GM19035 (cell line): ENCODE data around the gene GSG1.
"Not testable (repeated sequence)": the region's sequence is repeated elsewhere in the genome, so short reads cannot be mapped to it uniquely, and the experiment has no call there.

Experiments
- ATAC-seq: cut with Tn5 transposase; IDR thresholded peaks from one replicate; pipeline ENCODE4 v1.9.1; 2021; ENCODE audit not compliant: unreplicated experiment

The GSG1 gene

DNA sequence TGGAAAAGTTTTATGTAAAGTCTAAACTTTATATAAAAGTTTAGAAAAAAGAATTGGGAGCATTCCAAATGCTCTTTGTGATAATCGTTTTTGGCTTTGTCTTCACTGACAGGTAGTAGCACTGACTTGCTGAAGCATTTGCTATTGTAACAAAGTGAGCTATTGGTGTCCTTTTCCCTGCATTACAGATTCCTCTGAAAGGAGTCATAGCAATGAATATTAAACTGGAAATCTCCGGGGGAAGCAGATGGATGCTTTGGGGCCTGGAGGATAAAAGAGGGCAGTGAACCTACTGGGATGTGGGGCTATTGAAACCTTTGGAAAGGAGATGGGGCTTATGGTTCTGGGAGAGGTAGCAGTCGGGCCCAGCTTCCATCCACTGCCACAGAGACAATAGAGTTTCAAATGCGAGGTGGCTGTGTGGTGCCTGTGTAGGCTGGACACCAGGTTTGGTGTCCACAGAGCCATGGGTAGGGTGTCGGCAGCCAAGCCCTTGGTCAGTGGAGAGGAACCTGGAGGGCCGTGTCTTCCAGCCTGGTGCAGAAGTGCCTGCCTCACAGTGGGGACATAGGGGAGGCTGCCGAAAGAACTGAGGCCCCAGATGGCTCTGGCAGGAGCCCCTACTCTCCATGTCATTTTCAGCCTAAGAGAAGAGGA is 10.1 kb downstream of the GSG1 start:
- no peak for ATAC-seq

DNA sequence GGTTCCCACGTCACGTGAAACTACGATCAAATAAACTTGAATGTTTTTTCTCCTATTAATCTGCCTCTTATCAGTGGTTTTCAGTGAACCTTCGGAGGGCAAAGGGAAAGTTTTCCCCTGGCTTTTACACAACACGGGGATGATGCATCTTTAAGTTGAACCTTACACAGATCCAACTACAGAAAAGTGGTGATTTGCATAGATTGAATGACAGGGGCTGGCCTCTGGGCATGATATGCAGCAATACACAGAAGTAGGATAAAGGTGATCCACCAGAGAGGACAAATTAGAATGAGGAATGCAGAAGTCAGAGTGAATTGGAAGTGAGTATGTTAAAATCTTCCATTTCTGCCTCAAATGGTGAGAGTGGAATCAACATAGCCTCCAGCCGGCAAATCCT is 11.6 kb downstream of the GSG1 start:
- no peak for ATAC-seq

DNA sequence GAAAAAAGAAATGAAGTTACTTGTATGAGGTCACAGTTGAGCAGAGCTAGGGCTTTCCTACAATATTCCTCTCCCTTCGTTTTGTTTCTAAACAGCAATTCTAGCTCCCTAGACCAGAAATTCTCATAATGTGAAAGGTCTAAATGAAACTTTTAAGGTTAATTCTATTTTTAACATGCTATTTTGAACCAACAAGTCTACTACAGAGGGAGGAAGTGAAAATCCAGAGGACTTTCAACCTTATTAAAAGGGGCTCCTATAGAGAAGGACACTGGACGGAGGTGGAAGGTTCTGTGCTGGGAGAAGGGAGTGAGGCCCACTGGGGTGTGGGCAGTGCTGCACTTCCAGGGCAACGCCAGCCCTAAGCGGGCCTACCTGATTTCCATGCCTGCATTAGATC is 13.4 kb downstream of the GSG1 start:
- no peak for ATAC-seq

DNA sequence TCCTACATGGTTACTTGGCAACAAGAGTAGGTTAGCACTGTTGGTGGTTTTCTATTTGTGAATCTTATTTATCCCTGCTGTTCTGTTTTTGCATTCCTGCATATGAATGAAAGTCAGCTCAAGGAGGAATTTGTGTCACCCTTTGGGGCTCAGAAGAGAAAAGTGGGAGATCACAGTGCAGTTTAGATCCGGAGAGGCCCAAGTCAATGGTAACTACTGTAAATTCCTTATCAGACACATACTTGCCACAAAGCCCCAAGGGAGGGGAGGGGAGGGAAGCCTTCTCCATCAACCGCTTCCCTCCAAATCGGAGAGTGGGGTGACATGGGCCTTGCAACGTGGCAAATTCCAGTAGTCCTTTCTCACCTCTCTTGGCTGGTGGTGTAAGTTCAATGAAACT is 15.0 kb downstream of the GSG1 start:
- ATAC-seq: no peak

DNA sequence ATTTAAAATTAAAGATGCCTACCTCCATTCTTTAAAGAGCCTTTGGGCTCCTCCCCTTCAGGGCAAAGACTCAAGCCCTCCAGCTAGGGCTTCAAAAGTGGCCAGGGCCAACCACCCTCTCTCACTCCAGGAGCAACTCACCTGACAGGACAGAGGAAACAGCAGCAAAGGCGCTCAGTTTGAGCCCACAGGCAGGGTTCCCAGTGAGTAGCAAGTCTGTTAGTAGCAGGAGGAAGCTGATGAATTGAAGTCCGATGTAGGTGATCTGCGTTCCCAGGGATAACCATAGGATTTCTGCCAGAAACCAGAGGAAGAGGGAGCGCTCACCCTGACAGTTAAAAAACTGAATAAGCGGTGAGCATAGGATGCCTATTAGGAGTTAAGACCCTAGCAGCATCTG is 15.7 kb downstream of the GSG1 start:
- ATAC-seq: no peak

DNA sequence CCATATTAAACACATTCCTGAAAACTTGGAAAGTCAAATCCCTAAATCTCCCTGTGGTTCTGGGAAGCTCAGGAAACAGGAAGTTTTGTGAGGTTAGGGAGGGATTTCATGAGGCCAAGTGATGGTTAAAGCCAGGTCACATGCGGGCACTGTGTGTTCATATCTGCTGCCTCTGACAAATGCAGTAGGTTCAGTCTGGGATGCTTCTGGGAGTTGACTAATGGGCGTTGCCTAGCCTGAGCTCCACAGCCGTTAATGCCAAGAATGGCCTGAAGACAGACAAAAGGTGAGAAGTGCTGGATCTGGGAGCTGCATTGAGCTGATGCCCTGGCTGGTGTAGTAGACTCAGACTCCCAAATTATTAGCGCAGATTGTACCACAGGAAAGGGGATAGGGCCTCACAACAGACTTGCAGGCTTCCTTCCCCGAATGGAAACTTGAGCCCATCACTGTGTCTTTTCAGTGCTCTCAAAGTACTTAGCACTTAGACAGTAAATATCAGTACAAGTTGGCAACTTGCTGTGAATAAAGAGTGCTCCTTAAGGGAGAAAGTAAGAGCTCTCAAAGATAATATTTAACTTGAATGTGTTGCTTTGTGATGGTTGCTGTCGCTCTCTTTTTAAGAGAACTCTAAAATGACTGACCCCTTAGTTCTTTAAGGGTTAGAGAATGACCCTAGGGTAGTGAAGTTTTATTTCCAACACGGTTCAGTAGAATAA is 17.3 kb downstream of the GSG1 start:
- ATAC-seq: no peak

DNA sequence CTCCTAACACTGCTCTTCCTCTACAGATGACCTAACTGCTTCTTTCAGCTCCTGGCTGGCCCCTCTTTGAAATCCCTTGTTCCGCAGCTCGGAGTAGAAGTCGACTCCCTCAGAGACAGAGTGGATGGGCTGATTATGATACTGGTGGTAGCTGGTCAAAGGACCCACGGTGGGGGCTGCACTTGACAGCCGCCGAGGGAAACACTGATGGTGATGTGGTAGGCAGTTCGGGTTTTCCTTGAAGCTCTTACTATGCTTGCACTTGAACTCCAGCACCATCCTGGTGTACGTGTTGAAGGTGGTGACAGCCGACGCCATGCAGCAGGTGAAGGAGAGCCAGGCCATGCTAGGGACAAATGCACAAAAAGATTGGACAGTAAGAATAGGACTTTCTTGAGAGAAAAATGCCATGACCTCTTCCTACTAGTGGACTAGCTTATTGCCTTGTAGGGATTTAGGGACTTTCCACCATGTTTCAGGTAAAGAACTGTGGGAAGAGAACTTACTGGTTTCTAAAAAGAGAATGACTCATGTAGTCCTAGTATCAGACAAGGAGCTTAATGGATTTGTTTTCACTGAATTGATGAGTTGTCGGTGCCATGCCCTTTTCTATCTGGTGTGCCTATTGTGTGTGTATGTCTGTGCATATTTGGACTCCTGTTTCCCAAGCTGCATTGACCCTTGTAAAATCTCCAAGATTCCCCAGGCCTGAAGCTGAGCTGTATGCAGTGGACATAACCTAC is 18.4 kb downstream of the GSG1 start:
- no peak for ATAC-seq

DNA sequence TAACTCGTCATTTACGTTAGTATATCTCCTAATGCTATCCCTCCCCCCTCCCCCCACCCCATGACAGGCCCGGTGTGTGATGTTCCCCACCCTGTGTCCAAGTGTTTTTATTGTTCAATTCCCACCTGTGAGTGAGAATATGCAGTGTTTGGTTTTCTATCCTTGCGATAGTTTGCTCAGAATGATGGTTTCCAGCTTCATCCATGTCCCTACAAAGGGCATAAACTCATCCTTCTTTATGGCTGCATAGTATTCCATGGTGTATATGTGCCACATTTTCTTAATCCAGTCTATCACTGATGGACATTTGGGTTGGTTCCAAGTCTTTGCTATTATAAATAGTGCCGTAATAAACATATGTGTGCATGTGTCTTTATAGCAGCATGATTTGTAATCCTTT is 19.8 kb downstream of the GSG1 start:
- ATAC-seq: not testable (repeated sequence)

DNA sequence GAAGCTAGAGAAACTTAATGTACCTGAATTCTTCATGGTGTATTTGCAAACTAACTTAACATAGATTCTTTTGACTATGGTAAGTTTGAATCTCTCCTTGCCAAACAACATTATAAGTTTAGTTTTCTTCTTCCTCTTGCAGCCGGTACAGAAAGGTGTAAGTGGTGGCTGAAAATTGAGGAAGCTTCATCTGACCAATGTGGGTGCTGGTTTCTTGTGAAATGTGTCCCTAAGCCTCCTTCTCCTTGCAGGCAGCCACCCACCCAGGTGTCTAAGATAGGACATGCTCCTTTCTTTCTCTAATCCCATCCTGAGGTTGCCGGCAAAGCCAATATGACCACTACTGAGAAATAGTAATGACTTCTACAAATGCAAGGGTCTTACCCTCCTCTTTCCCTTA is 20.6 kb downstream of the GSG1 start:
- ATAC-seq: no peak

DNA sequence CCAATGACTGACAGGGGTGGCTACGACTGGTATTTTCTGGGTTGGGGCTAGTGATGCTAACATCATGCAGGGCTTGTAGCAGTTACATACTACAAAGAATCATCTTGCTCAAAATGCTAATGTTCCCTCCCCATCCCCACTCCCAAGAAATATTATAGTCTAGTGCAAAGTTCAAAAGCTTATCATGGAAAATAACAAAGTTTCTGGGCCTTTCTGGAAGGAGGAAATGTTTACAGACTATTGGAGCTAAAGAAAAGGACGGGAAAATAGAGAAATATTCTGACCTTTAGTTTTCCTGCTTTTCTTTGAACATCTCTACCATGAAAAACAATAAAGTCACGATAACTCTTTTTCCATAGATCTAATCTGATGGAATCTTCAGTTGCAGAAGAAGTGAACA is 23.2 kb downstream of the GSG1 start:
- no peak for ATAC-seq

DNA sequence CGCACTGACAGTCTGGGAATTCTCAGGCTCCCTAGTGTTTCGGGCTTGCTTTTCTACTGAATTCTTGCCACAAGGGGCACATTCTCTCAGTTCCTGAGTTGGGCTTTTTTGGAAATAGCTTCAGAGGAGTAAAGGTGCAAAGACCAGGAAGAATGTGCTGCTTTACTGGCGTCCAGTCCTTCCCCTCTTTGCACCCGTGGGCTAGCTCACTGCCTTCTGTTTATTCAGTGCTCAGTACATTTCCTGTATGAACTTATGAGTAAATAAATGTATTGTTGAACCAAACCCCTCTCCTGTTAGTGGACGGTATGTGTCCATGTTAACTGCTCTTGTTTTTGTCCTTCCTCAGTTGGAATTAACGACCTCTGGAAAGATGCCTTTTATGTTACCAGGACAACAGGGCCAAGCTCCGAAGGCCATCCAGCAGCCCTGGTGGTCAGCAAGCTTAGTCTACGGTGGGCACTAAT is 24.0 kb downstream of the GSG1 start:
- ATAC-seq: no peak

DNA sequence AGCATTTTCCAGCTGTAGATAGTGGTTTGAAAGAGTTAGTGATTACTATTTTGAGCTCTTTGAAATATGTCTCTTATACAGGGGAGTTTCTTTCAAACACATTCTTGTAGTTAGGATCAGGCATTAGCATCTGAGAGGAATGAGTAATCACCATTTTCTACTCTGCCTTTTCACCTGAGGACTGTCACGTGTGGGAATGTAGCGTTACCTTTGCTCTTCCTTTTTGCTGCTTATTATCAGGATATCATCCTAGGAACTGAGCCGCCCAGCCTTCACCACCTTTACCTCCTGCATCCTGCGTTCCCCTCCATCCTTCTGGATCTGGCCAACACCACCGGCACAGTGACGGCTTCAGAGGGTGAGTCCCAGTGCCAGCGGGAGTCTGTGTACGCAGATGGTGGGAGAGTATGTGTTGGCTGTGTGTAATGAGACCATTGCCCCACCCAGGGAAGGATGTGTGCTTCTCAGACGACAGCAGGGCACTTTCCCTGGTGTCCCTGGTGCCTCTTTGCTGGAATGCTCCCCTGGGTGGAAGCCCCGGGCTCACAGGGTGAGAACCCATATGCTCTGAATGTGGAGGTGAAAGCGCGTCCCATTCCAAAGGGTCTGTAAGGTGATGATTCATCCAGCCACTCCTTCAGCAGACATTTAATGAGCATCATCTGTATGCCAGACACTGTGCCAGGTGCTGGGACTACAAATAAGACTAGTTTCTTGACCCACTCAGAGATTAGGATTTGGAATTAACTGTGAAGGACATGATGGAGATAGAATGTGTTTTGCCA is 27.5 kb downstream of the GSG1 start:
- no peak for ATAC-seq

DNA sequence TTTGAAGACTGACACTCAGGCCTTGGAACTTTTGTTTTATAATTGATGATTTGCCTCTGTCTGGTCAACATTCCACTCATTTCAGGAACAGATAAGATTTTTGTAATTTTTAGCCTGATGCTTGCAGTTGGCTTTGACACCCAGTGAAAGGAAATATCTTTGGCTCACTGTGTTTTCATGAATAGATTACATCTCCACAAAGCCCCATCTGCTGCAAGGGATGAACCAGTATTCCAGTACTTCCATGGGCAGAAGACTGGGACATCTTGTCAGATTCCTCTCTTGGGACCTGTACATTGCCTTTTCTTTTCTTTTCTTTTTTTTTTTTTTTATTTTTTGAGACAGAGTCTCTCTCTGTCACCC is 28.4 kb downstream of the GSG1 start:
- no peak for ATAC-seq

DNA sequence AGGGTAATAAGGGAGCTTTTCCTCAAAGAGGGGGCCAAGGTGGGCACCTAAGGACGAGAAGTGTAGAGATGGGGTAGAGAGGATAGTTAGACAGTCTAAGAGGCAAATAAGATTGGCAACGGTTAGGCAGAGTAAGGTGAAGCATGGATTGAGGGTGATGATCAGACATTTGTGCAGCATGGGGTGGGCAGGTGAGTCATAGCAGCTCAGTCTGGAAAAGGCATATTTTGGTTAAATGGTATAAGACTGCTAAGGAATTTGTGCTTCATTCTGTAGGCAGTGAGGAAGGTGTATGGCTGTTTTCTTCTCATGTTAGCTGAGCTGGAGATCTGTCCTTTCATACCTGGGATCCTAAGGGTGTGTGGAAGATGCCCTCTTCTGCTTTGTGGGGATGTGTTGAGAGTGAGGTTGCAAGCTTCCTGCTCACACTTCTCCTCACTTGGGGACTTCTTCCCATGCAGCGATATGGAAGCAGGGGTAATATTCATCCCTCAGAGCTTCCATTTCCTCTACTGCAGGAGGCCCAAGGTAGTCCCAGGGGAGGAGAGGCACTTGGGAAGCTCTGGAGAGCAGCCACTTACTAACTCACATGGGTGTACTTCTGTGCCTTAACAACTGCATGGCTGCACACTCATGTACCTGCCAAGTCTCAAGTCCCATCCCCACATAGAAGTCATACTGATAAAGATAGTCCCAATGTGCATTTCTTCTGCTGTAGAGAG is 28.9 kb downstream of the GSG1 start:
- no peak for ATAC-seq

DNA sequence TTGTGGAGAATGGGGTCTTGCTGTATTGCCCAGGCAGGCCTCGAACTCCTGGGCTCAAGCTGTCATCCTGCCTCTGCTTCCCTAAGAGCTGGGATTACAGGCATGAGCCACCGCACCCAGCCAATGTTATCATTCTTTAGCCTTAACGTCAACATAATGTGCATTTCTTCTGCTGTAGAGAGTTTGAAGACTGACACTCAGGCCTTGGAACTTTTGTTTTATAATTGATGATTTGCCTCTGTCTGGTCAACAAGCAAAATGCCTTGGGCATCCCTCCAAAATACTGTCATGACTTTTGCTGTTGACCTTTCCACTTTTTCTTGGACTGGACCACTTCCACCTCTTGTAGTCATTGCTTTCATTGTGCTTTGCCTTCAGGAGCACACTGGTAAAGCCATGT is 30.3 kb downstream of the GSG1 start:
- no peak for ATAC-seq

DNA sequence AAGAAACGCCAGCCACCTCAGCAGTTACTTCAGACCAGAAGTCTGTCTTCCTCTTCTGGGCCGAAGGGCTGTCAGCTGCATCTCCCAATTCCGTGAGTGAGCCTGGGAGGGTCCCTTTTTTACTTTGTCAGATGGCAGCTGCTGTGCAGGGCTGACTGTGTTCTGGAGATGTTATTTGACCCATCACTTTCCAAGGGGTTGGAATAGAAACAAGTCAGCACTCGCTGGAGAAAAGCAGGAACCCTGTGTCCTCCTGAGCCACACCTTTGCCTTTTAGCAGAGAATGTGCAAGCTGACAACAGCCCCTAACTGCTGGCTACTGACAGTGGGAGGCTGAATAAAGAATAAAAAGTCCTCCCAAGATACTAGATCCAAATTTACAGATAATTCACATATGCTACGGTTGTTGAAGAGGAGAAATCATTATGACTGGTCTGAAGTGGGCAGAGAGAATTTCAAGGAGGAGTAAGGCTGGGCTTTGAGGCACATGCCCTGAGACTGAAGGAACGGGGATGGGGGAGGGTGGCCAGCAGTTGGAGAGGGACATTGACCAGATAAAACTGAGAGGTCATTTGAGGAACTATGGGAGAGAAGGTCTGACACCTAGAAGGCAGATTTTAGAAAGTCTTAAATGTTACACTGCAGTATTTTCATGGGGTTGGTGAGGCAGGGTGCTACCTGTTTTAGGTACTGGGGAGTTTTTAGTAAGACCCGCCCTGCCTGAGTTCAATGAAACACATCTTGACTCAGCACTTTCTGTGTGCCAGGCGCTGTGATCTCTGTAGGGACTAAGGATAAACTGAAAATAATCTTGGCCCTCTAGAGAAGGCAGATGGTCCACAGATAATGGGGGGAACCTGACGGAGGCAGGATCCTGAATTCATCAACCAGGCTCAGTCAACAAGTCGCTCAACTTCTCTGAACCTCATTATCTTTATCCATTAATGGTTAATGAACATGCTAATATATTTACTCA is 31.9 kb downstream of the GSG1 start:
- ATAC-seq: no peak

DNA sequence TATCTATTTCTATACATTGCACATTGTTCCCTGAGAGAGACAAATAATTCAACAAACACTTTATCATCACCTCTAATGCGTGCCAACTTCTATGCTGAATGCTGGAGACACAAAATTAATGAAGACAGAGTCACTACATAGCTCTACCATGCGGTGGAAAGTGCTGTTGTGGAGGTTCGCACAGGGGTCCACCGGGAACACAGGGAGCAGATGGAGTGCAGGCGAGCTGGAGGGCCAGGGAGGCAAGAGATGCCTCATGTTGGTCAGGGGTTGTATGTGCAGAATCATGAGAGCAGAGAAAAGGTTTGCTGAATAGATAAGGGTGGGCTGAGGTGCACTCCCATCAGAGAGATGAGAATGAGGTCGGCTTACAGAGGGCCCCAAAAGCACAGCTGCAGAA is 34.1 kb downstream of the GSG1 start:
- no peak for ATAC-seq

DNA sequence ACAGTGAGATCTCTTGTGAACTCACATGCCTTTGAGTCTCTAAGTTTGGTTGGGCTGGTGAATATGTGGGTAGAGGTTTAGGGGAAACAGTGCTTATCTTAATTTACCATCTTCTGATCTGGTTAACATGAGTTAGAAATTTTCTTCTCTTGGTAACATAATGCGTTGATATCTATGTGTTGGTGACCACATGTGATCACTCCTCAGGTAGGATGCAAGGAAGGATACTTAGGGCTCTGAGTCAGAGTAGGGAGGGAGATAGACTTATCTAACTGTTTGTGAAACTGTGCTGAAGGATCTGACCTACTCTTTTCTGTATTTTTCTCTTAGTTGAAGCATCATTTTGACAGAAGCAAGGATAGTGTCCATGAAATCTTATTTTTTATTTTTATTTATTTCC is 36.1 kb downstream of the GSG1 start:
- ATAC-seq: no peak

DNA sequence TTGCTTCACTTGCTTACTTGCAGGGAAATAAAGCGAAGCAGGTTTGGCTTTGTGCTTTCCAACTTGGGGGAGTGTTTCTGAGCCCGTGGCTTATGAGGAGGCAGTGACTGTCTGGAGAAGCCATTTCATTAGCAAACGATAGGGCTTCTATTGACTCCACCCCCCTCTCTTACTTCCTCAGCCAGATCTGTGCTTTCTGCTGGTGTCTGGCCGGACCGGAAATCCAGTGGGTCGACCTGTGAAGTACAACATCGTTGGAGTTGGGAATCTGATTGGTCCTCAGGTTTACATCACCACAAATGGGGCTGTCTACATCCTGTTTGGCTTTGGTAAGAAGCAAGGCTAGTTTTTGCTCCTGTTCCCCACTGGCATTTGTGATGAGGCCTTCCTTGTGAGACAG is 37.0 kb downstream of the GSG1 start:
- ATAC-seq: no peak

DNA sequence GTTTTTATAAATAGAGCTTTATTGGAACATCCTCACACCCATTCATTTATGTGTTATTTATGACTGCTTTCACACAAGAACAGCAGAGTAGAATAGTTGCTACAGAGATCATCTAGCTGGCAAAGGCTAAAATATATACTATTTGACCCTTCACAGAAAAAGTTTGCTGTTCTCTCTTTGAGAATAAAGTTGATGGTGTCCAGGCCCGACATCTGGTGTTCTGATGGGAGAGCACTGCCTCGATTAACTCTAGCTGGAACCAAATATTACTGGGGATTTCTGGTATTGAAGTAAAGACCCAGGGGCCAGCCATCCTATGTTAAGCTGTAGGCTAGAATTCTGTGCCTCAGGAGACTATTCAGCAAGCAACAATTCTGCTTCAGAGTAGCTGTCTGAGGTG is 37.5 kb downstream of the GSG1 start:
- ATAC-seq: no peak
